HUES6 (cell line): Measurements from ENCODE around the gene APOL4.
"Not testable (repeated sequence)": the region's sequence is repeated elsewhere in the genome, so short reads cannot be mapped to it uniquely, and the experiment has no call there.

Source experiments
- H3K27ac ChIP-seq: 2 replicates; pipeline ENCODE4 v1.7.0; 2013; ENCODE audit warnings: low read depth, mild to moderate bottlenecking, low read length, inconsistent platforms
- H3K27me3 ChIP-seq: 2 replicates; pipeline ENCODE4 v1.6.1; 2013; ENCODE audit warnings: low read length; ENCODE audit not compliant: control insufficient read depth, insufficient read depth
- H3K36me3 ChIP-seq: 2 replicates; pipeline ENCODE4 v1.6.1; 2013; ENCODE audit warnings: low read length; ENCODE audit not compliant: control insufficient read depth, insufficient read depth
- H3K4me1 ChIP-seq: 2 replicates; pipeline ENCODE4 v1.6.1; 2013; ENCODE audit warnings: low read length; ENCODE audit not compliant: control insufficient read depth, insufficient read depth
- H3K4me3 ChIP-seq: 2 replicates; pipeline ENCODE4 v1.5.1; 2013; ENCODE audit warnings: low read depth, low read length
- H3K9ac ChIP-seq: one replicate; pipeline ENCODE4 v1.6.1; 2013; ENCODE audit warnings: mild to moderate bottlenecking, low read length
- H3K9me3 ChIP-seq: 2 replicates; pipeline ENCODE4 v1.6.1; 2013; ENCODE audit warnings: low read depth, low read length; ENCODE audit not compliant: control insufficient read depth, insufficient read depth

APOL4 gene

GRCh38 chr22:36220451-36220921 is 18.9 kb upstream of the APOL4 start:
- 0 out of 2 replicates have a peak, but pooled peaks cover 3% of the 10 kb centered on the region for H3K4me1 ChIP-seq
- H3K27ac ChIP-seq, result no peak overlapping the region
- H3K4me3 ChIP-seq, result no peak overlapping the region
- 0 out of 2 replicates have a peak, but pooled peaks cover 2% of the 10 kb centered on the region for H3K27me3 ChIP-seq
- H3K9ac ChIP-seq, result peak overlapping the region; percentile 0
- H3K36me3 ChIP-seq, result no peaks in the 10 kb centered on the region
- H3K9me3 ChIP-seq, result no peaks in the 10 kb centered on the region

- Histone ChIP-seq H3K9ac (no peak overlapping the region), H3K36me3 (no peaks in the 10 kb centered on the region), H3K27ac (no peak overlapping the region), H3K27me3 (peaks cover 2% of the 10 kb centered on the region; the same call in 1 of the 2 replicates), H3K4me1 (0 out of 2 replicates have a peak, but pooled peaks cover 3% of the 10 kb centered on the region), H3K9me3 (no peaks in the 10 kb centered on the region), H3K4me3 (no peak overlapping the region)
Observed at GRCh38 chr22:36218648-36219193, 17.1 kb upstream of the APOL4 start.

DNA sequence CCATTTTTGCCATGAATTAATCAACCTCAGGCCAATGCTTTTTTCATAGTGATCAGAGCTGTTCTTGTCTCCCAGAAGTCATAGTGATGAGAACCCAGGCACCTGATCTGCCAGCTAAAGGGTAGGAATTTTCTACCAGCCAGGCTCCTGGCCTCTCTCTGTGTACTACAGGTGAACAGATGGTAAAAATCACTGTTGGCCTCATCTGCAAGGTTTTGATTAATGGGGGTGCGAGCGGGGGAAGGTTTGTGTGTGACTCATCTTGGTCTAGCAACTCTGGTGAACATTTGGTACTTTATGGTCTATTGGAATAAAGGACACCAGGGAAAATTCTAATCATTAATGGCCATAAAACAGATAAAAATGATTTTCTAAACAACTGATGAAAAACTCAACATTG is 14.4 kb upstream of the APOL4 start:
- Histone ChIP-seq H3K27me3 (peaks cover 2% of the 10 kb centered on the region; the same call in 1 of the 2 replicates), H3K27ac (no peak overlapping the region), H3K4me3 (no peak overlapping the region), H3K9ac (no peak overlapping the region), H3K4me1 (no peaks in the 10 kb centered on the region), H3K36me3 (no peaks in the 10 kb centered on the region), H3K9me3 (0 out of 2 replicates have a peak, but pooled peaks cover 4% of the 10 kb centered on the region)

DNA sequence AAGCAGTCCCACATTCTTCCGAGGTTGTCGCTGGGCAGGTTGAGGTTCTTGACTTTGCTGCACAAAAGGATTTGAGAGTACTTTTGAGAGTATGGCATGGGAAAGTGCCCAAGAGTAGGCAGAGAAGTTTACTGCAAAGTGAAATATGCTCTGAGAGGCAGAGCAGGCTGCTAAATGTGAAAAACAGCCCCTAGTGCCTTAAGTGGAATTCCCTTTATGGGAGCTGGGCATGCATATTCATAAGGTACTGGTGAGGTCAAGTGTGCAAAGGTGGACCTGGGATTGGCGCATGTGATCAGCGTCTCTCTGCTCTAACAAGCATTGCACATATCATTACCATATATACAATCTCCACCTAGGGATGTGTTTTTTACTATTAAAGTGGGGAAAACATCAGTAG is 12.0 kb upstream of the APOL4 start:
- Histone ChIP-seq H3K4me3 (no peak overlapping the region), H3K9me3 (peaks cover 24% of the 10 kb centered on the region), H3K27me3 (peaks cover 2% of the 10 kb centered on the region; the same call in 1 of the 2 replicates), H3K9ac (no peak overlapping the region), H3K27ac (no peak overlapping the region), H3K4me1 (no peaks in the 10 kb centered on the region), H3K36me3 (no peaks in the 10 kb centered on the region)

DNA sequence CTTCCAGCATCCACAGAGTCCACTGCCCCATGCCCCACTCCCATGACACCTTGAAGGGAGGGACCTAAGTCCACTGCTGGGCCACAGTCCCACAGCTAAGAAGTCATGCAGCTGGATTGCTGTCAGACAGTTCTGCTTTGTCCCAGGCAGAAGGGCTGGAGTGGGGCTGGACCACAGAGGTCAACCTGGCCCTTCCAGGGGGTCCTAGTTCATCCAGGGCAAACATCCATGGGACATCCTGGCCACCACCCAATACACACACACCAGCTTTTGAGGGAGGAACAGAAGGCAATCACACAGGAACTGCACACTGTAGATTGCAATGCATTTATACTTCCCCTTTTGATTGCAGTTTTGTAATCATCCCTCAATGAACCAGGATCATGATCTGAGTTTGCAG is 11.3 kb upstream of the APOL4 start:
- H3K9ac ChIP-seq, result no peak overlapping the region
- H3K4me3 ChIP-seq, result no peak overlapping the region
- H3K36me3 ChIP-seq, result no peaks in the 10 kb centered on the region
- H3K4me1 ChIP-seq, result no peaks in the 10 kb centered on the region
- no peak overlapping the region for H3K27ac ChIP-seq
- peaks cover 2% of the 10 kb centered on the region; the same call in 1 of the 2 replicates for H3K27me3 ChIP-seq
- peaks cover 28% of the 10 kb centered on the region for H3K9me3 ChIP-seq

DNA sequence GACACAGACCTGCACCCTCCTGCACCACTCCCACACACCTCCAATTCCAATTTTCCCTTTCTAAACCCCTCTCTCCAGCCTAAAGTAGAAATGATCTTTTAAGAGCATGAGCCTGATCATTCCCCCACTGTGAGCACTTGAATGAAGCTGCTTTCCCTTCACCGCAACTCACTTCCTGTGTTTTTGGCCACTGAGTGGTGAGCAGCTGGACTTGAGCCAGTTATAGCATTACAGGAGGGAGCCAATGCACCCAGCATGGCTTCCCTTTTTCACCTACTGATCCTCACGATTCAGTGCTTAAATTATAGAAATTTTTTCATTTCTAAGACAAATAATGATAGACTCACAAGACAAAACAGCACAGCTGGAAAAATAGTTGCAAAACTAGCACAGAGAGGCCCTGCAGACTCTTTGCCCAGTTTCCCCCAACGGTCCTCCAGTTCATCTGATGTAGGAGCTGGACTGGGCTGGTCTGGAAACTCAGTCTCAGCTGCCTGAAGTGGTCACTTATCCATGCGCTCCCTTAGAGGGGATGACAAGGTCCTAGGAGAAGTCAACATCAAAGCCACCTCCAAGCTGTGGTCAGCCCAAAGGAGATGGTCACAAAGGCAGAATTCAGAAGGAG is 9.7 kb upstream of the APOL4 start:
- no peaks in the 10 kb centered on the region for H3K36me3 ChIP-seq
- H3K4me3 ChIP-seq, result no peak overlapping the region
- H3K9me3 ChIP-seq, result peaks cover 28% of the 10 kb centered on the region
- H3K27ac ChIP-seq, result no peak overlapping the region
- H3K27me3 ChIP-seq, result no peaks in the 10 kb centered on the region; the same call in 1 of the 2 replicates
- H3K9ac ChIP-seq, result no peak overlapping the region
- H3K4me1 ChIP-seq, result no peaks in the 10 kb centered on the region

GRCh38 chr22:36210224-36210623 is 8.6 kb upstream of the APOL4 start:
- Histone ChIP-seq H3K4me1 (no peaks in the 10 kb centered on the region), H3K9ac (no peak overlapping the region), H3K27ac (no peak overlapping the region), H3K9me3 (peaks cover 28% of the 10 kb centered on the region), H3K27me3 (no peaks in the 10 kb centered on the region; the same call in 1 of the 2 replicates), H3K4me3 (no peak overlapping the region), H3K36me3 (no peaks in the 10 kb centered on the region)

- not testable (repeated sequence) for H3K27ac ChIP-seq, H3K27me3 ChIP-seq, H3K4me3 ChIP-seq, H3K9ac ChIP-seq, H3K4me1 ChIP-seq, H3K36me3 ChIP-seq
- H3K9me3 ChIP-seq, result peaks cover 28% of the 10 kb centered on the region
Observed at GRCh38 chr22:36209488-36209908, 7.9 kb upstream of the APOL4 start.

- no peak overlapping the region for H3K27ac ChIP-seq
- no peaks in the 10 kb centered on the region for H3K36me3 ChIP-seq
- no peak overlapping the region for H3K4me3 ChIP-seq
- no peaks in the 10 kb centered on the region for H3K4me1 ChIP-seq
- no peaks in the 10 kb centered on the region for H3K27me3 ChIP-seq
- H3K9ac ChIP-seq, result no peak overlapping the region
- peaks cover 28% of the 10 kb centered on the region for H3K9me3 ChIP-seq
Observed at GRCh38 chr22:36208914-36209313, 7.3 kb upstream of the APOL4 start.

- Histone ChIP-seq H3K9ac (no peak overlapping the region), H3K4me3 (no peak overlapping the region), H3K4me1 (no peaks in the 10 kb centered on the region), H3K27me3 (no peaks in the 10 kb centered on the region), H3K36me3 (no peaks in the 10 kb centered on the region), H3K27ac (no peak overlapping the region), H3K9me3 (peaks cover 28% of the 10 kb centered on the region)
Observed at GRCh38 chr22:36208162-36208765, 6.7 kb upstream of the APOL4 start.

DNA sequence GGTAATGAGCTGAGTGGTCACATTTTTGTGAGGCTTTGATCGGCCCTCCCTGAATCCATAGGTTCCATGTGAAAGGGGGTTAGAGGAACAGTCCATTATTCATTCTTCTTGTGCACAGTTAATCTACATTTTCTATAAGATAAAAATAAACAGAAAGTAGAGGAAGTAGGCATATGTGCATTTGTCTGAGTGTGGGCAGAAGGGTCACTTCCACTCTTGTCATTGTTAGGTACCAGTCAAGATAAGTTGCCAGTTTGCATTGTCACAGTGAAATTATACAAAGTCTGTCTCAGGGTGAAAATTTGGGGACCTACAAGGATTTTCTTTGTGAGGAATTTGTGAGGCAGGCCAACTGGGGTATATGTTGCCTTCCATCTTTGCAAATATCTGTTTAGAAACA is 4.6 kb upstream of the APOL4 start:
- H3K36me3 ChIP-seq, result no peaks in the 10 kb centered on the region
- no peaks in the 10 kb centered on the region; the same call in 1 of the 2 replicates for H3K27me3 ChIP-seq
- H3K9ac ChIP-seq, result no peak overlapping the region
- H3K9me3 ChIP-seq, result peaks cover 25% of the 10 kb centered on the region
- no peak overlapping the region for H3K27ac ChIP-seq
- no peak overlapping the region for H3K4me3 ChIP-seq
- H3K4me1 ChIP-seq, result no peaks in the 10 kb centered on the region
